NCI-H187 treated with DMSO at 0.1 percent for 48 hours (cell line): ENCODE results near the gene MOB2.

Experiments used
- DNase-seq: peaks from one replicate; lab custom pipeline; 2025; lab: John Stamatoyannopoulos, UW

MOB2 gene

DNA sequence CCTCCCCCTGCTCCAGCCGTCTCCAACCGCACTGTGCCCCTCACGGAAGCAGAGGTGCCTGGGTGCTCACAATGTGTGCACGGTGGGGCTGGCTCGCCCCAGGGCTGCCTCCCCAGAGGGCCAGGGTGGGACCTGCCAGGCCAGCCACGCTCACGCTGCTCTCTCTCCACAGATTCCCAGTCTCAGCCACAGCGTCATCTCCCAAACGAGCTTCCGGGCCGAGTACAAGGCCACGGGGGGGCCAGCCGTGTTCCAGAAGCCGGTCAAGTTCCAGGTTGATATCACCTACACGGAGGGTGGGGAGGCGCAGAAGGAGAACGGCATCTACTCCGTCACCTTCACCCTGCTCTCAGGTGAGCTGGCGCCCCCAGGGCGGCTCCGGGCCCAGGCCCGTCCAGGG lies 30.4 kb downstream of the MOB2 start:
- DNase-seq: no peak

DNA sequence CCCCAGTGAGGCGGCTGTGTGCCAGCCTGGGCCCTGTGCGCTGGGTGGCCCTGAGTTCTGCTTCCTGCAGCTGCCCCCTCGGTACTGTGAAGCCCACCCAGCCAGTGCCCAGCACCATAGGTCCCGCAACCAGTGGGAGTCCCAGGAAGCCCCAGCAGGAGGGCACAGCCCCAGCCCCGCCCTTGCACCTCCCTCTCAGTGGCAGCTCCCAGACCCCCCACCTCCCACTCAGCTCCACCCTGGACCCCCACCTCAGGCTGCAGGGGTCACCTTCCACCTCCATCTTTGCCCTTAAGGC lies 30.9 kb downstream of the MOB2 start:
- DNase-seq: no peak

DNA sequence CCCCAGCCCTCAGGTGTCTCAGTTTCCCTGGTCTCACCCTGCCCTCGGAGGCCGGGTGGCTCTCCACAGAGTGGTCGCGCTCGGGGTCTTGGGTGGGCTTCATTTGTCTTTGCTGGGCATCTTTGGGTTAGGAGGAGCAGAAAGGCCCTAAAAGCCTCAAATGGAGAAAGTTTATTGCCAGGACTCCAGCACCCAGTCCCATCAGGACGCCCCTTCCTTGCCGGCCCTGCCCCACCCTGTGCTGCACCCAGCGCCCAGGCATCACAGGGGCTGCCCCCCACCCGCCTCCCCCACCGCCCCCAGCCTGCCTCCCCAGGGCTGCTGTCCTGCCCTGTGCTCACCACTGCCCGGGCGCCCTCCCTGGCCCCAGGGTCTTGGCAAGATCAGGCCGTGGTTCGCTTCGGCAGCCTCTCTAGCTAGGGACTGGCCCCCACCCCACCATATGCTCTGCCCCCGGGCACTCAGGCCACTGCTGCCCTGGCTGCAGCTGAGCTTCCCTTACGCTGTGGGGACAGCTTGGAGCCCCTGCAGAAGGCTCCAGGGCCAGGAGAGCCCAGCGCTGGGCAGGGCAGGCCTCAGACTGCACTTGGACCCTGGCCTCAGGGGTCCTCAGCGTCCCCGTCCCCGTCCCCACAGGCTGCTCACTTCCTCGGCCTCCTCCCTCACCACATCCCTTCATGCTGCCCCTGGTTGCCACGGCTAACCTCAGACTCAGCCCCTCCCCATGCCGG lies 31.4 kb downstream of the MOB2 start:
- DNase-seq: no peak

DNA sequence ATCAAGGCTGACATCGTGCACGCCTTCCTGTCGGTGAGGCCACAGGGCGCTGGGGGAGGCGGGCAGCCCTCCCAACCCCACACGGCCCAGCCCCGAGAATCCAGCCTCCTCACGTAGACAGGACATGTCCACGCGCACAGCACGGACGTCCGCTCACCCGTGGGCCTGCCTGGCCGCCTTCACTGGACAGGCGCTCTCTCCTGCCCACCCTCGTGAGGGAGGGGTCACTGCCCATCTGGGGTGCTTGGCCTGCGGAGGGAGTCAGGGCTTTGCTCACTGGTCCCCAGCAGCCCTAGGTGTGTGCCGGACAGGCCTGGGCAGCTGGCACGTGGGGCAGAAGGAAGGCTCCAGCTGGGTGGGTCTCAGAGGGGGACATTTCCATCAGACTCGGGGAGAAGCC lies 32.0 kb downstream of the MOB2 start:
- DNase-seq: no peak

DNA sequence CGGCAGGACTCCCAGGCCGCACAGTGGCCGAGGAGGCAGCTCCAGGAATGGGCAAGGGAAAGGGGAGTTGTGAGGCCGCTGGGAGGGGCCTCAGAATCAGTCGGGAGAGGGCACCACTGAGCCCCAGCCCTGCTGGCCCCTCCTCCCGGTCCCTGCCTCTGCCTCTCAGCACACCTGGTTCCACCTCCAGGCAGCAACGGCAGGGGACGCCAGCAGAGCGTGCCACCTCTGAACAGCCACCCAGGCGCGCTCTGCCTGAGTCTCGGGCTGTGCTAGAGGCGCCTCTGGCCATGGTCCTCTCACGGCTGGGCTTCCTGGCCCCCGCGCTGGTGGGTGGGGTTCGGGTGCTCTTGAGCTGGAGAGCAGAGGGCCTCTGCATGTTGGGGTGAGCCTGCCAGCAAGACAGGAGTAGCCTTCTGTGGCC lies 33.0 kb downstream of the MOB2 start:
- DNase-seq: no peak

DNA sequence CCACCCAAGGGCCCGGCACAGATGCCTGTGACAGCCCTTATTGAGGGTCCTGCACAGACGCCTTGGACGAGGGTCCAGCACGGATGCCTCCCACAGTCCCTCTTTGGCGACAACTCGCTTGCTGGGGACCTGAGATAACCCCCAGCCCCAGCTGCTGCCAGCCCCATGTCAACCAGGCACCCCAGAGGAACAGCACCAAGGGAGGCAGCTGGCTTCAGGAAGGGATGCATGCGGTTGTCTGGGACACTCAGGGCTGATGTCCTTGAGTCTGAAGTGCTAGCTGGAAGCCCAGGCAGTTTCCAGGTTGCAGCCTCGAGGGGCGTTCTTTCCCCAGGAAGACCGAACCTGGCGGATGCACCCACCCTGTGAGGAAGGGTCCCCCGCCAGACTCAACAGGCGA lies 33.8 kb downstream of the MOB2 start:
- no peak for DNase-seq

DNA sequence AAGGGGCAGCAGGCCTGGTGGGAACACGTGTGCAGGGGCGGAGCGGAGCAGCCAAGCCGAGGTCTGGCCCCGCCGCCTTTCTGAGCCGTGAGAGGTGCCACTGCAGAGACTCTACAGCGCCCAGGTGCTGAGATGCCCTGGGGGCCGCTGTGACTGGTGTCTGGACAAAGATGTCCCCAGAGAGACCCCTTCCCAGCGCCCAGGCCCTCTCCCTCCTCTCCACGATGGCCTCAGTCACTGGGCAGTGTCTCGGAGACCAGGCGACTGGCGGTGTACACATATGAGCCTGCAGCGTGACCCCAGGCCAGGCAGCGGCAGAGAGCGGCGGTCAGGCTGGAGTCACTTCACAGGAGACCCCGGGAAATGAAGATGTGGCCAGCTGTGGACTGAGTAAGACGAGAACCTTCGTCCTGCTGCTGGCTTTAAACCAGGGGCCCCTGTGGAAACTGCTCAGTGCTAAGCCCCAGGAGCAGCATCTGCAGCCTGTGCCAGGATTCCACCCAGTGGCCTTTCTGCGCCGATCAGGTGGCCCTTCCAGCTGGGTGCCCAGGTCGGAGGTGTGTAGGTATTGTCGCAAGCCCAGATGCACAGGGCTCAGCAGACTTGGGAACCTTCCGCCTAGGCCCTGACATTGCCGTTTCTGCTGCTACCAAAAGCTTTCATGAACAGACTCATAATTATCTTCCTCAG lies 34.7 kb downstream of the MOB2 start:
- no peak for DNase-seq

DNA sequence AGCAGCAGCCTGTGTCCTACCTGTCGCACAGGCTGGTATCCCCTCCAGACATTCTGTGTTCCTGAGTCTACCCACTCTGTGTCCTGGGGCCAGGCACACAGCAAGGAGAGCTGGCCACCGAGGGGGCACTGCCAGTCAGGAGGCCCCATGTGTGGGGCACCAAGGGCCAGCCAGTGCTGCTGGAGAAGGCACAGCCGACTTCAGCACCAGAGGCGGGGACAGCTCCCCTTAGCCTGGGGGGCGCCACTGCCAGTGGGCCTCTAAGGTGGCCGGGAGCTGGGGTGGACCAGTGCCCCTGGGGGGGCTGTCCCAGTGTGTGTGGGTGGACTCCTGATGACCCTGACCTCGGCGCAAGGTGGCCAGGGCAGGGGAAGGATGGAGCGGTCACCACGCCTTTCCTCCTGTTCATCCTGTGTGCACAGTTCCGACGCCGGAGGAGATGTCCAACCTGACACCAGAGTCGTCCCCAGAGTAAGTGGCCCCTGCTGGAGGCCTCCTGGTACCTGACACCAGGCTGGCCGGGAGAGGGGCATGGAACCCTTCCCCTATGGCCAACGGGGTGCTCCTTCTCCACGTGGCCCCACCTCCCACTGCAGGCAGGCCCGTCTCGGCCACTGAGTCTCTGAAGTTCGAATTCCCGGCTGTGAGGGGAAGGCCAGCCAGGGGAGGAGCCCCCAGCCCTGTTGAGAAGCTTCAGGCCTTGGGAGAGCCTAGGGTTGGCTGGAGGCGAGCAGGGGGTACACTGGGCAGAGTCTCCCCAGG lies 35.4 kb downstream of the MOB2 start:
- no peak for DNase-seq

DNA sequence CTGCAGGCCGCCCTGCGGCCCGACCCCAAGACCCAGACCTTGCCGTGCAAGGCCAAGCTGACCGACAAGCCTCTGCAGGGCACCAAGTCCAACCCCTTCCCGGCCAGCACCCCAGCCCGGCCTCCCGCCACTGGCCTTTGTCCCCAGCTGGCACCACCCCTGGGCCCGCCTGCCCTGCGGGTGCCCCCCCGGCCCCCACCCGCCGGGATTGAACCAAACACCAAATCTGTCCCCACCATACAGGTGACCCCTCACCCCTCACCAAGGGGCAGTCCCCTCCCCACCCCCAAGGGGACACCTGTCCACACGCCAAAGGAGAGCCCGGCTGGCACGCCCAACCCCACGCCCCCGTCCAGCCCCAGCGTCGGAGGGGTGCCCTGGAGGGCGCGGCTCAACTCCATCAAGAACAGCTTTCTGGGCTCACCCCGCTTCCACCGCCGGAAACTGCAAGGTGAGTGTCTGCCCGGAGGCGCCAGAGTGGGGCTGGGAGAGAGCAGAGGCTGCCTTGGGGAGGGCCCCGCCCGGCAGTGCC lies 36.2 kb downstream of the MOB2 start:
- no peak for DNase-seq

DNA sequence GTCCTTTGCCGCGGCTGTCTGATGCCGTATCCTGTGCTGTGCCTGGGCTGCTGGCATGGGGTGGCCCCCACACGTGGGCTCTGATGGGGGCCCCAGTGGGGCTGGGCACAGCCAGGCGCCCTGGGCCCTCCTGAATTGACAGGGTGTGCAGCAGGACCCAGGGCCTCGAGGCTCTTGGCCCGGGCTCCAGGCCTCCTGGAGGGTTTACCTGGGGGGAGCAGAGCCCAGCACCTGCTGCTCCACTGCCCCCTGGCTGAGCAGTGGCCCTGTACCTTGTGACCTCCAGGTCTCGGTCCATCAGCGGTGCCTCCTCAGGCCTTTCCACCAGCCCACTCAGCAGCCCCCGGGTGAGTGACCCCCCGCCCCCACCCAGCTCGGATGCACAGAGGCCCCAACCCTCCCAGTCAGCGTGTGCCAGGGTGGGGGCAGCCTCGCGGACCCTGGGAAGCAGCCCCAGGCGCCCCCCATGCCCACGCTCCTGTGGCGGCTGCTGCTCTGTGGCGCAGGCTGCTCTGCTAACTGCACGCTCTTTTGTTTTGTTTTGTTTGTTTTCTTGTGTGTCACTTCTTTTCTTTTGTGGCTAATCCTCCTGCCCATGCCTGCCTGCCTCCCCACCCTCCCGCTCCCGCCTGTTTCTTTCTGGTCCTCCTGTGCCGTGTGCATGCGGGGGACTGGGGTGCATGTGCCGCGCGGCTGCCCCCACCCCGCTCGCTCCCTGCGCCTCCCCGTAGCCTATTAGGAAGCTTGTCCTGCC lies 36.9 kb downstream of the MOB2 start:
- DNase-seq: no peak

DNA sequence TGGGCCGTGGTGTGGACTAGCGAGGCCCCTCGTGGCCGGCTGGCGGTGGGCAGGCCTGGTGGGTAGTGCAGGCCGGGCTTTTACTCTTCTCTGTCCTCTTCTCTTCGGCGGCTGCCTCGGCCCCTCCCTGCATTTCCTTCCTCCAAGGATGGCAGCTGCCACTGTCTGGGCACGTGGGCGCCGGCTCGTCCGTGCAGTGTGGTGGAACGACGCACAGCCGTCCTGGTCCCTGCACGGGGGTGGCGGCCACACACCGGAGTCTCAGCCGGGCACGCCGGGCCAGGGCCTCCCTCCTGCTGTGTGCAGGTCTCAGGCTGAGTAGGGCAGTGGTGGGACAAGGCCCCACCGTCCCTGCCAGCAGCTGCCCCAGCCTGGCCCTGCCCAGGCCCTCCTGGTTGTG lies 37.7 kb downstream of the MOB2 start:
- DNase-seq: no peak

DNA sequence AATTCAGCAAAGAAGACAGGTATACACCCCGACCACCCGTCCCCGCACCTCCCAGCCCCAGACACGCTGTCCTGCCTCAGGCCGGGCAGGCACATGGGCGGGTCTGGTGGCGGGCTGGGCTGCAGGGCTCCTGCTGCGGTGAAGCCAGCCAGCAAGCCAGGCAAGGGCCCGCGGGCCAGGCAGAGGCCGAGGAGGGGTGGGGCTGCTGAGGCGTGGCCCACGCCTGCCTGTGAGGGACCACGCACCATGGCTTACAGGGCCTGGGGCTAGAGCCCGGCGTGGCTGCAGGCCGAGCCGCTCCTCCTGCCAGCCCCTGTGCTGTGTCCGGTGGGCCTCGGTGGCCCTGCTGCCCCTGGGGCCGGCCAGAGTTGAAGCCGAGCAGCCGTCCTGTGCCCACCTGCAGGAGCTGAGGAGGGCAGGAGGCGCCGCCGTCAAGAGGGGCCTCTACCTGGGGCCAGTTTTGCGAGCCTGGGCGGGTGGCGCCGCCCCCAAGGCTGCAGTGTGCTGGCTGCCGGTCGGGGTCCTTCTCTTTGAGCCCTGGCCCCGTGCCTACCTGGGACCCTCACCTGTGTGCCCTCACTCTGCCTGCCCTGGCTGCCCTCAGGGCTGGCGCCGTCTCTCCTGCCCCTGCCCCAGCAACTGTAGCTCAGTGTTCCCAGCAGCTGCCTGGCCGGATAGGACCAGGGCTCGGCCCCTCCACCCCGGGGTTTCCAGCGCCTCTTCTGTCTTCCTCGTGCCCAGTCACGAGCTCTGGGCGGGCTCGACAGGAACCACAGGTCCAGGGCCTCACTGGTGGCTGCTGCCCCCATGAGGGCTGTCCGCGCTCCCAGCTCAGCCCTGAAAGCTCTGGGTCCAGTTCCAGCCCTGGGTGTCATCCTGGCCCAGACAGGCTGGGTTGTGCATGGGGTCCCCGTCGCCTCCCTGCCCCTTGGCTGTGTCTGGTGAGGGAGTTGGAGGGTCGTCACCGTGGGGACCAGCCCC lies 38.4 kb downstream of the MOB2 start:
- DNase-seq: no peak

DNA sequence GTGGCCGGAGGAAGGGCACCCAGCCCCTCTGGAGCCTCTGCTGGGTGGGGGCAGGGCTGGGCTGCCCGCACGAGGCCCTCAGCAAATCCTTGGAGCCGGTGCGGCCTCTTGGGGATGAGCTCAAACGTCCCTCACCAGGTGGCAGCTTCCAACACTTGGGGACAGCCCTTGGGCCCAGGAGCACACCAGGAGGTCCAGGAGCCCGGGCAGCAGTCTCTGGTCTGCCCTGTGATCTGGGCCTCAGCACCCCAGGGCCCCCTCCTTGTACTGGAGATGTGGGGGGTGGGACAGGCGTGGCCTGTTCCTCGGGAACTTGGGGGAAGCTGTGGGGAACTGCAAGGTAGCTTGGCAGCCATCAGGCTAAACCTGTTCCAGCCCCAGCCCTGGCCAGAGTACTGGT lies 40.0 kb downstream of the MOB2 start:
- no peak for DNase-seq

DNA sequence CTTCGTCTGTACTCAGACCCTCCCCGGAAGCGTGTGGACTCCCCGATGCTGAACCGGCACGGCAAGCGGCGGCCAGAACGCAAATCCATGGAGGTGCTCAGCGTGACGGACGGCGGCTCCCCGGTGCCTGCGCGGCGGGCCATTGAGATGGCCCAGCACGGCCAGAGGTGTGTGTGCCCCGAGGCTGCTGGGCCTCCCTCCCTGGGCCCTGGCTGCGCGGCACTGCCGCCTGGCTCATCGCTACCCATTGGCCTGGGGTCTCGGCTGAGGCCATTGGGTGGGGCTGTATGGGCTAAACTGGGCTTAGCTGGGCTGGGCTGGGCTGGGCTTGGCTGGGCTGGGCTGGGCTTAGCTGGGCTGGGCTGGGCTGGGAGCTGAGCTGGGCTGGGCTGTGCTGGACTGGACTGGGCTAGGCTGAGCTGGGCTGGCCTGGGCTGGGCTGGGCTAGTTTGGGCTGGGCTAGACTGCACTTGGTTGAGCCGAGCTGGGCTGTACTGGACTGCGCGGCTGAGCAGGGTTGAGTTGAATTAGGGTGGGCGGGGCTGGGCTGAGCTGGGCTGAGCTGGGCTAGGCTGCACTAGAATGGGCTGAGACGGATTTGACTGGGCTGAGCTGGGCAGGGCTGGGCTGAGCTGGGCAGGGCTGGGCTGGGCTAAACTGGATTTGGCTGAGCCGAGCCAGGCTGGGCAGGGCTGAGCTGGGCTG lies 40.7 kb downstream of the MOB2 start:
- no peak for DNase-seq

DNA sequence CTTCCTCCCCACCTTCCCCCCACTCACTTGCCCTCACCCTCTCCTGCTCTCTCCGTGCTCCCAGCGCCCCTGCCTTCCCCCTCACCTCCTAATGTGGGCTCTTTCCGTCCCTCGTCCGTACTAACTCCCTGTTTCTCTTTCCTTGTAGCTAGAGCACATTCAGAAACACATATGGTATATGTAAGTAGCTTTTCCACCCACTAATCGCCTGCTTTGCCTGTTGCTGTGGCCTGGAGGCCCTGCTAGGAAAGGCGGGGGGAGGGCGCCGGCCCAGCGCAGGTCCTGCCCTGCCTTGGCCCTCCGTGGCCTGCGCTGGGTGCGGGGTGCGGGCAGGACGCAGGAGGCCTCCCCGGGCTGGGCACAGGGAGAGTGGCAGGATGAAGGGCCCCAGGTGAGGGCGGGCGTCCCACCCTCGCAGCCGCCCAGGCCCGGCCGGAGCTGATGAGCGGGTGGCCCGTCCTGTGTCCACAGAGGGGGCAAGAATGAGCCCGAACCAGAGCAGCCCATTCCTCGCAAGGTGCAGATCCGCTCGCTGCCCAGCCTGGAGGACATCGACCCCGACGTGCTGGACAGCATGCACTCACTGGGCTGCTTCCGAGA lies 41.7 kb downstream of the MOB2 start:
- no peak for DNase-seq

DNA sequence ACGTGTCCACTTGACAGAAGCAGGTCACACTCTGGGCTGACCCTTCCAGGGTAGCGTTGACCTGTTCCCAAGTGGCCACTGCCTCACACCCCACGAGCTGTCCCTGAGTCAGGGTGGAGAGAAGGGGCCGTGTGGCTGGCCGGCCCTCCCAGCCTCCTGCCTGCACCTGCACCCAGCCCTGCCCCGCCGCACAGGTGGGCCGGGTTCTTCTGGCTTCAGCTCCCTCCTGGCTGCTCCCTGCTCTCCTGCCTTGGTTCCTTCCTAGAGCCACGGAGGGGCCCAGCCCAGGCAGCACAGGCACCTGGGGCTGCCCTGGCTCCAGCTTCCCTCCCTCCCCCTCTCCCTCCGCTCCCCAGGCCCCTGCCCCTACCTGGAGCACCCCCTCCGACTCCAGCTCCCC lies 42.3 kb downstream of the MOB2 start:
- DNase-seq: no peak

DNA sequence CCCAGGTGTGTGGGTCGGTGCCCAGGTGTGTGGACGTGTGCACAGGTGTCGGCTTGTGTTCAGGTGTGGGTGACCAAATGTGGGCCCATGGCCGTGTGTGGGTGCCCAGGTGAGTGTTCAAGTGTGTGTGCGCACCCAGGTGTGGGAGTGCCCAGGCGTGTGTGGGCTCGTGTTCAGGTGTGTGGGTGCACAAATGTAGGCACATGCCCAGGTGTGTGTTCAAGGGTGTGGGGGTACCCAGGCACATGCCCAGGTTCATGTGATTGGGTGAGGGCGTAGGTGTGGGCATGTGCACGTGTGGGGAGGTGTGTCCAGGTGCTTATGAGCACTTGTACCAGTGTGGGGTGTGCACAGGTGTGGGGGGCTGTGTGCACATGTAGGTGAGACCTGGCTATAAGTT lies 42.8 kb downstream of the MOB2 start:
- DNase-seq: no peak

DNA sequence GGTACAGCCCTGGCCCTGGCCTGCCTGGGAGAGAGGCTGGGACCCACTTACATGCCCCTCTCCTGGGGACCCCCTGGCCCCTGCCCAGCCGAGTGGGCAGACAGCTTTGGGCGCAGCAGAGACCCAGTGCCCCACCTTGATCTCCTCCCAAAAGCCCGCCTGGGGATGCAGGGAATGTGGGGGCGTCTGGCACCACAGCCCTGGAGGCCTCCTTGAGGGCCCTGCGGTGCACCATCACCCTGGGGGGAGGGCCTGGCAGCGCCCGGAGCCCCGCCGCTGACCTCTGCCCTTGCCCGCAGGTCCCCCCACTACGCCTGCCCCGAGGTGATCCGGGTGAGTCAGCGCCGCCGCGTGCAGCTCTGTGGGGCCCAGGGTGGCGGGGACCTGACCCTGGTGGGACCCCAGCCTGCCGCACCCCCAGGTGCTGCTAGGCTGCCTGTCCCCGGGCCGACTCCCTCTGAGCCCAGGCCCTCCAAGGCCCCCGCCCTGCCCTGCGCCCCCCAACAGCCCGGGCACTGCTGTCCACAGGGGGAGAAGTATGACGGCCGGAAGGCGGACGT lies 43.7 kb downstream of the MOB2 start:
- no peak for DNase-seq

DNA sequence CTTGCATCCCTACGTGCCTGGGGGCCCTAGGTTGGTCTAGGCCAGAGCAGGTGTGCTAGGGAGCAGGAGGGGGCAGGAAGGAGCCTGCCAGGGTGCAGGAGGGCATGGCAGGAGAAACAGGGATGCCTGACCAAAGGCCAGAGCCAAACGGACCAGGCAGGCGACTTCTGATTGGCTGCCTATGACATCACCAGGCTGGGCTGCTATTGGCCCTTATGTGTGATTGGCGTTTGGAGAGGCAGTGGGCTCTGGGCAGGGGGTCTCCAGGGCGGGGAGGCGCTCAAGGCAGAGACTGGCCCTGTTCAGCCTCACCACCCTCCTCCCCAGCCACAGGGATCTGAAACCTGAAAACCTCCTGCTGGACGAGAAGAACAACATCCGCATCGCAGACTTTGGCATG lies 44.4 kb downstream of the MOB2 start:
- DNase-seq: no peak

DNA sequence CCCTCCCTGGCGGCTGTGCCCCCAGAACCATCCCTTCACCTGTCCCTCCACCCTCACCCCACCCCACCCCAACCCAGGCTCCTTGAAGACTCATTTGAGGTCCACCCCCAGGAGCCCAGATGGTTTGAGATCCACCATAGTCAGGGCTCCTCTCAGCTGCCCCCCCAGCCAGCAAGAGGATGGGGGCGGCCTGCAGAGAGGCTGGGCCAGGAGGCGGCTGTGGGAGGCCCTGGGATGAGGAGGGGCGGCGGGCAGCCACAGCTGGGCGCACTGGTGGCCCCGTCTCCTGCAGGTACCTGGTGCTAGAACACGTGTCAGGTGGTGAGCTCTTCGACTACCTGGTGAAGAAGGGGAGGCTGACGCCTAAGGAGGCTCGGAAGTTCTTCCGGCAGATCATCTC lies 46.1 kb downstream of the MOB2 start:
- DNase-seq: no peak
